ENCODE measurements around the gene GAPVD1. TPM values are rescaled to one million over a fixed set of nuclear protein-coding genes. Genes with fewer than 3 reads are reported as not detected.

GAPVD1 gene
- total and polyA plus RNA-seq, 12 donors, result 6.9 to 40.0 (median 34.5) TPM

GRCh38 chr9:125366676-125367075 lies 105.0 kb downstream of the GAPVD1 start:
- 89 to 91% methylated on average over 5 of the region's 5 CpGs for WGBS, 2 donors
- Histone ChIP-seq H3K36me3 (peaks cover 0 to 66% (median 21%) of the 10 kb centered on the region in 9 donors), H3K9me3 (no peaks in the 10 kb centered on the region), H3K4me3 (no peak overlapping the region), H3K27me3 (no peaks in the 10 kb centered on the region), H3K27ac (no peak overlapping the region), H3K4me1 (peaks cover 0 to 5% (median 0%) of the 10 kb centered on the region in 9 donors)
- ATAC-seq, result no peak
- TF ChIP-seq, protein P1, sequence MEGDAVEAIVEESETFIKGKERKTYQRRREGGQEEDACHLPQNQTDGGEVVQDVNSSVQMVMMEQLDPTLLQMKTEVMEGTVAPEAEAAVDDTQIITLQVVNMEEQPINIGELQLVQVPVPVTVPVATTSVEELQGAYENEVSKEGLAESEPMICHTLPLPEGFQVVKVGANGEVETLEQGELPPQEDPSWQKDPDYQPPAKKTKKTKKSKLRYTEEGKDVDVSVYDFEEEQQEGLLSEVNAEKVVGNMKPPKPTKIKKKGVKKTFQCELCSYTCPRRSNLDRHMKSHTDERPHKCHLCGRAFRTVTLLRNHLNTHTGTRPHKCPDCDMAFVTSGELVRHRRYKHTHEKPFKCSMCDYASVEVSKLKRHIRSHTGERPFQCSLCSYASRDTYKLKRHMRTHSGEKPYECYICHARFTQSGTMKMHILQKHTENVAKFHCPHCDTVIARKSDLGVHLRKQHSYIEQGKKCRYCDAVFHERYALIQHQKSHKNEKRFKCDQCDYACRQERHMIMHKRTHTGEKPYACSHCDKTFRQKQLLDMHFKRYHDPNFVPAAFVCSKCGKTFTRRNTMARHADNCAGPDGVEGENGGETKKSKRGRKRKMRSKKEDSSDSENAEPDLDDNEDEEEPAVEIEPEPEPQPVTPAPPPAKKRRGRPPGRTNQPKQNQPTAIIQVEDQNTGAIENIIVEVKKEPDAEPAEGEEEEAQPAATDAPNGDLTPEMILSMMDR (IDR thresholded peaks at IDR 0.05), result no peak
- DNase-seq, result no peak
- intact Hi-C loops (cut with DNase I), result no loop called here

DNA sequence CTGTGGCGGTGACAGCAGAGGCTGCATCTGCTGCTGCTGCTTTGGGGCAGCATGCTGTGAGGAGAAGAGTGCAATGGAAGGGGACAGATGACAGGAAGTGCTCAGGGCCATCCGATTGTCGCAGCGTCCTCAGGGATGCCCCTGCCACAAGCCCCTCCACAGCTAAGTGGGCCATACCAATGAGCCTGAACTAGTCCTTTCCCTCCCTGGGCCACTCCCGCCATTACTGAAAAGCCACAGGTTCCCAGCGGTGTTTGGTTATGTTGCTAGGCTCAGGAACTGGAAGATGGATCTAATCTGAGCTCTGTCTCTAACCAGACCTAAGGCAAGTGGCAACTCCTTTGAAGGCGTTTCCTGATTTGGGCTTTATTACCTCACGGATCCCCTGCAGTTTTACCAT lies 109.2 kb downstream of the GAPVD1 start:
- Histone ChIP-seq H3K9me3 (no peaks in the 10 kb centered on the region), H3K4me3 (no peak overlapping the region), H3K36me3 (peaks cover 0 to 25% (median 0%) of the 10 kb centered on the region in 9 donors), H3K27ac (no peak overlapping the region), H3K27me3 (peaks cover 0 to under 1% (median 0%) of the 10 kb centered on the region in 7 donors), H3K4me1 (peaks cover 0 to 10% (median 4%) of the 10 kb centered on the region in 9 donors)
- 76% methylated on average over 8 of the region's 8 CpGs for WGBS, 2 donors
- ATAC-seq (no peak), DNase-seq (no peak)
- TF ChIP-seq, protein P1 (IDR thresholded peaks at IDR 0.05), result no peak
- intact Hi-C loops (cut with DNase I), result loop anchor here in 8 of 10 donors (5.0 to 10.0 kb wide), 6 partner anchors 113 to 598 kb away; partner anchors contain the start of genes NR6A1 (in 5 of the 8), OLFML2A (in 3 of the 8), HSPA5 (in 1 of the 8) and WDR38 (in 1 of the 8)

GRCh38 chr9:125372441-125373226 lies 111.0 kb downstream of the GAPVD1 start:
- Histone ChIP-seq H3K9me3 (no peaks in the 10 kb centered on the region), H3K27ac (no peak overlapping the region), H3K4me1 (peaks cover 0 to 10% (median 4%) of the 10 kb centered on the region in 9 donors), H3K27me3 (peaks cover 0 to 6% (median 3%) of the 10 kb centered on the region in 7 donors), H3K4me3 (no peak overlapping the region), H3K36me3 (peaks cover 0 to 9% (median 0%) of the 10 kb centered on the region in 9 donors)
- TF ChIP-seq, protein P1 (IDR thresholded peaks at IDR 0.05), result no peak
- intact Hi-C loops (cut with DNase I), result loop anchor here in 8 of 10 donors (5.0 to 10.0 kb wide), 6 partner anchors 115 to 600 kb away; partner anchors contain the start of genes NR6A1 (in 5 of the 8), OLFML2A (in 3 of the 8), HSPA5 (in 1 of the 8) and WDR38 (in 1 of the 8)
- WGBS, 2 donors, result 81 to 92% methylated on average over 9 of the region's 9 CpGs
- ATAC-seq (no peak), DNase-seq (no peak)

DNA sequence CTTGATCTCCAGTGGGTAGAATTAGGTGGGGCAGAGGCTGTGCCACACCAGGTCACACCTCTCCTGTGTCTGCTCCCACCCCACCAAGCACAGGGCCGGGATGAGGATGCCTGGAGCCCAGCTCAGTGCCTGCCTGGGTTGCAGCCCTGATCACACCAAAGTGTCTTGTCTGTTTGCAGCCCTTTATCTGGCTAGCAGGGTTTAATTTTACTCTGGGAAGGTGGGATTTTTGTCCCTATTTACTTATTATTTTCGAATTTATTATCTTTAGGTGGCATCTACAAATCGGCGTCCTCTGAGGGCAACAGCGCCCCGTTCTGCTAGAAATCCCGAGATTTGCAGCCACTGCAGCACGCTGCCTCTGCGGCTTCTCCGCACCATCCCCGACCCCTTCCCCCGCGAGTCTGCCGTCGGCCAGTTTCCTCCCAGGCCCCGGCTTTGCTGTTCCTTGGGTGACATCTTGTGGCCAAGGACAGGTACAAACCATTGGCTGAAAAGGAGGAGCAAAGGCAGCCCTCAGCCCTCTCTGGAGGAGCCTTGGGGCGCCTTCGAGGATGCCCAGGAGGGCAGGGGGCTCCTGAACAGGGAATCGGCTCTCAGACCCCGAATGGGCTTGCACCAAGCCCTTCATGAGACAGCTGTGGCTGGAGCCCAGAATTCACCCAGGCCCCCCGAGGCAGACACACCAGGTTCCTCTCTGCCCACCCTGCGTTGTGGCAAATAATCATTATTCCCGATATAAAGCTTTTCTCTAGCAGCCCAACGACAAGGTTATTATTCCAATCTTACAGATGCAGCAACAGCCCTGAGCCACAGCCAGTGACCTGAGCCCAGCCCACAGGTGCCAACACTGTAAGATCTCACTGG lies 113.0 kb downstream of the GAPVD1 start:
- TF ChIP-seq, protein P1 (IDR thresholded peaks at IDR 0.05), result peak; percentile 48 to 83 (median 78)
- peaks cover 0 to 6% (median 3%) of the 10 kb centered on the region in 7 donors for H3K27me3 ChIP-seq
- intact Hi-C loops (cut with DNase I), result loop anchor here in 9 of 10 donors (2.0 to 10.0 kb wide), 7 partner anchors 117 to 602 kb away; partner anchors contain the start of genes NR6A1 (in 6 of the 9), OLFML2A (in 3 of the 9), HSPA5 (in 1 of the 9) and WDR38 (in 1 of the 9)
- H3K27ac ChIP-seq, result no peak overlapping the region
- H3K9me3 ChIP-seq, result no peaks in the 10 kb centered on the region
- 13% methylated on average over 24 of the region's 24 CpGs for WGBS, 2 donors
- DNase-seq, result peak; percentile 63
- peak; percentile 80 to 91 (median 86) for ATAC-seq
- peak overlapping the region in 7 of 10 donors; percentile 27 to 52 (median 40) for H3K4me3 ChIP-seq
- H3K36me3 ChIP-seq, result no peaks in the 10 kb centered on the region
- H3K4me1 ChIP-seq, result peaks cover 0 to 15% (median 4%) of the 10 kb centered on the region in 9 donors
